Measurements from ENCODE around the gene NTMT2. TPM values are rescaled to one million over a fixed set of nuclear protein-coding genes. Genes with fewer than 3 reads are reported as not detected.

The NTMT2 gene
- total and polyA plus RNA-seq, 2 of the 8 experiments (the other 6 are each of a cell fraction or from before 2014, with no cell fraction given) = 0.38 TPM; not detected in 1

GRCh38 chr1:170145770-170146676 lies at the start of gene NTMT2 (continued):
- peak; percentile 82 for TF ChIP-seq CHD7 (IDR thresholded peaks at IDR 0.05; ENCODE audit: insufficient replicate concordance, low read length)
- no peak for TF ChIP-seq MAX (IDR thresholded peaks at IDR 0.05)
- peak; percentile 46; the same call in 1 of the 2 replicates for TF ChIP-seq TEAD4 (IDR thresholded peaks at IDR 0.05; ENCODE audit: low read depth, low read length)
- TF ChIP-seq RFX5 (IDR thresholded peaks at IDR 0.05; ENCODE audit: borderline replicate concordance, low read depth, low read length) = no peak
- no peak for TF ChIP-seq NRF1 (IDR thresholded peaks at IDR 0.05; ENCODE audit: low read depth, low read length)
- TF ChIP-seq CBX8 (IDR thresholded peaks at IDR 0.05; ENCODE audit: borderline replicate concordance, low read depth, low read length) = no peak
- TF ChIP-seq FOSL1 (IDR thresholded peaks at IDR 0.05; ENCODE audit: insufficient read depth, low read depth, low read length) = no peak
- TF ChIP-seq CTBP2 (IDR thresholded peaks at IDR 0.05; ENCODE audit: borderline replicate concordance, insufficient read depth, insufficient read length, low read length) = no peak
- peak; percentile 48 to 74 for TF ChIP-seq BCL11A (IDR thresholded peaks at IDR 0.05; ENCODE audit: low read depth in 2 of 2, low read length in 2 of 2)
